NT2/D1 (cell line): ENCODE results near the gene CYP26C1.
"Not testable (repeated sequence)": the region's sequence is repeated elsewhere in the genome, so short reads cannot be mapped to it uniquely, and the experiment has no call there.

Source experiments
- DNase-seq: peaks from one replicate; pipeline ENCODE4 v3.0.0-alpha.2; 2011; ENCODE audit warnings: low read depth, low spot score
- H3K27me3 ChIP-seq: 2 replicates; pipeline ENCODE4 v1.6.0; 2011; ENCODE audit warnings: mild to moderate bottlenecking; ENCODE audit not compliant: insufficient read length, insufficient read depth
- H3K36me3 ChIP-seq: 2 replicates; pipeline ENCODE4 v1.6.1; 2011; ENCODE audit warnings: mild to moderate bottlenecking, low read length, mixed read lengths; ENCODE audit not compliant: insufficient read depth, insufficient read length
- H3K4me1 ChIP-seq: 2 replicates; pipeline ENCODE4 v1.5.1; 2011; ENCODE audit not compliant: insufficient read depth, insufficient read length
- H3K4me3 ChIP-seq: 2 replicates; pipeline ENCODE4 v1.5.1; 2011; ENCODE audit warnings: low read depth; ENCODE audit not compliant: insufficient read length
- H3K9ac ChIP-seq: 2 replicates; pipeline ENCODE4 v1.6.0; 2011; ENCODE audit warnings: low read depth; ENCODE audit not compliant: insufficient read length
- H3K9me3 ChIP-seq: 2 replicates; pipeline ENCODE4 v1.5.1; 2011; ENCODE audit warnings: mild to moderate bottlenecking, low read length; ENCODE audit not compliant: insufficient read depth
- SUZ12 ChIP-seq: IDR thresholded peaks from 2 replicates; pipeline ENCODE4 v1.6.1; 2011; ENCODE audit not compliant: insufficient read length, insufficient read depth; ENCODE audit errors: extremely low read depth
- YY1 ChIP-seq: IDR thresholded peaks from 2 replicates; pipeline ENCODE4 v1.6.1; 2011; ENCODE audit not compliant: insufficient read length, insufficient read depth
- ZNF274 ChIP-seq: IDR thresholded peaks from 2 replicates; pipeline ENCODE4 v1.6.1; 2011; ENCODE audit warnings: mild to moderate bottlenecking, low read depth, low read length

The CYP26C1 gene

DNA sequence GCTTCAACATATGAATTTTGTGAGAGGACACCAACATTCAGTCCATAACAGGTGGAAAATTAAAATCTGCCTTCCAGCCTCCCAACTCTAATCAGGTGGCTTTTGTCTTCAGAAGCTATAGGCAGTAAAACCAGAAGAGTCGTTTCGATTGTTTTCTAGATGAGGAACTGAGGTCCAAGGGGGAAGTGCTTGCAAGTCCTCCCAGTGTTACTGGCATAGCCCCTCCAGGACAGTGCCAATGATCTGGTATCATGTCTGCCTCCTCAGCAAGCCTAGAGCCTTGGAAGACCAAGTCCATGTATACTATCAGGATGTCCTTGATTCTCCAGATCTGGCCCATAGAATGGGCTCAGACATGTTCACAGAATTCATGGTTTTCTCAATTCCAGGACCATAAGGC lies 30.0 kb downstream of the CYP26C1 start:
- Histone ChIP-seq H3K4me1 (no peaks in the 10 kb centered on the region), H3K27me3 (no peaks in the 10 kb centered on the region), H3K9me3 (no peaks in the 10 kb centered on the region), H3K4me3 (no peak overlapping the region), H3K9ac (no peak overlapping the region), H3K36me3 (no peaks in the 10 kb centered on the region)
- DNase-seq: no peak
- TF ChIP-seq YY1: no peak
- no peak for TF ChIP-seq SUZ12
- no peak for TF ChIP-seq ZNF274

DNA sequence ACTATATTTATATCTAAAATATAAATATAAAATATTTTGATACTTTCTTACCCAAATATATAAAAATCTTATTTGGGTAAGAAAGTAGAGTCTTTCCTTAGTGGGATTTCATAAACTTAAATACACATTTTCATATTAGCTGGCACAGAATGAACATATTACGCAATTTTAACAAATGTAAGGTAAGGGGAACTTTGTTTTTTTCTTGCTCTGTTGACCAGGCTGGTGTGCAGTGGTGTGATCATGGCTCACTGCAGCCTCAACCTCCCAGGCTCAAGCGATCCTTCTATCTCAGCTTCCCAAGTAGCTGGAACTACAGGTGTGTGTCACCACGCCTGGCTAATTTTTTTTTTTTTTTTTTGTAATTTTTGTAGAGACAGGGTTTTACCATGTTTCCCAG lies 31.4 kb downstream of the CYP26C1 start:
- no peak overlapping the region for H3K4me3 ChIP-seq
- no peak overlapping the region for H3K9ac ChIP-seq
- H3K36me3 ChIP-seq: no peaks in the 10 kb centered on the region
- no peaks in the 10 kb centered on the region for H3K27me3 ChIP-seq
- no peak for DNase-seq
- TF ChIP-seq ZNF274: no peak
- TF ChIP-seq YY1: no peak
- no peak for TF ChIP-seq SUZ12
- no peaks in the 10 kb centered on the region for H3K9me3 ChIP-seq
- H3K4me1 ChIP-seq: no peaks in the 10 kb centered on the region

DNA sequence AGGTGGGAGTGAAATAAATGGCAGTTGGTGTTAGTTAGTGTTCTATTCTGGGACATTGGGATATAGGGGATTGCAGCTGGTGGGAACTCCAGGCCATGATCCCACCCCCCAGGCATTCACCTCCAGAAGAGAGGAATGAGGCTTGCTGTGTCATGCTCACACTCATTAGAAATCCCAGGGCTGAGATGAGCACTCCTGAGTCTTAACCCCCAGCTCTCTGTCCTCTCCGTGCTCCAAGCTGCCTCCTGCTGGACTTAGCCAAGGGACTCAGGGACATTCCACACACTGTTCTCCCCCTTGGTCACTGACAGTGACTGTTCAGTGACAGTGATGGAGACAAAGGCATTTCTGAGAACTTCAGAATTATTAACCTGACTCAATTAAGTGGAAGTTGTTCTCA lies 34.6 kb downstream of the CYP26C1 start:
- H3K9ac ChIP-seq: no peak overlapping the region
- H3K27me3 ChIP-seq: no peaks in the 10 kb centered on the region
- TF ChIP-seq YY1 (no peak), SUZ12 (no peak), ZNF274 (no peak)
- no peaks in the 10 kb centered on the region for H3K4me1 ChIP-seq
- no peak for DNase-seq
- no peaks in the 10 kb centered on the region for H3K36me3 ChIP-seq
- no peak overlapping the region for H3K4me3 ChIP-seq
- H3K9me3 ChIP-seq: no peaks in the 10 kb centered on the region

DNA sequence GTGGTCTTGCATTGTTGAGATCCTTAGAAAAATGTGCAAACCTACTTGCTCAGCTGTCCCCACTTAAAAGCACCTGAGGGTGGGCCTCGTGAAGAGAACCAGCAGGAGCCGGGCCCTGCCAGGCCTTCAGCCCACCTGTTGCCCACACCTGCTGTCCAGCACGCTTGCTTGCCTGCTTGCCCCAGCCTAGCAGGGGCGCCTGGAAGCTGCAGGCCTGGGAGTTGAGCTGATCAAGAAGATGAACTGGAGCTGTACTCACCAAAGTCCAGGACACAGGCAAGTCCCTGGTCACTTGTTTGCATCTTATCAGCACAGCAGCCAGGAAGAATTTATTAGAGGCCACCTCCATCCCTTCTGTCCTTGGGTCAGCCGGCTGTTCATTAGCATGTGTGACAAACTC lies 36.3 kb downstream of the CYP26C1 start:
- no peak overlapping the region for H3K9ac ChIP-seq

DNA sequence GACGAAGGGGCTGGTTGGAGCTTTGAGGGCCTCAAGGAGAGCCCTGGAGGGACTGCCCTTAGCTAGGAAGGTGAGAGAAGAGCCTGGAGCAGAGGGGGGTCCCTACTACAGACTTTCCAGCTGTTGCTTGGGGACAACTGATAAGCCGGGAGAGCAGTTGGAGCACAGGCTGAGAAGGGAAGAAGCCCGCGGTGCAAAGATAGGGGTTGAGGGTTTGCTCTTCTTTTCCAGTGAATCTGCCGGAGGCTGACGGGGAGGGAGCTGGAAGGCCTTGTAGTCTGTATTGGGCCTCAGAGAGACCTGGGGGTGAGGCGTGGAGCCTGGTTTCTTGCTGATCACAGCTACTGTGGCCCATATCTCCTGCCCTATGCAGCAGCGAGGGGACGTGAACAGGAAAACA lies 36.8 kb downstream of the CYP26C1 start:
- H3K9ac ChIP-seq: no peak overlapping the region
- TF ChIP-seq ZNF274 (no peak), SUZ12 (no peak), YY1 (no peak)
- H3K4me1 ChIP-seq: no peaks in the 10 kb centered on the region

More for the DNA sequence above, 36.3 kb downstream of the CYP26C1 start:
- Histone ChIP-seq H3K36me3 (no peaks in the 10 kb centered on the region), H3K9me3 (no peaks in the 10 kb centered on the region), H3K4me3 (no peak overlapping the region), H3K4me1 (no peaks in the 10 kb centered on the region), H3K27me3 (no peaks in the 10 kb centered on the region)
- TF ChIP-seq YY1 (no peak), ZNF274 (no peak), SUZ12 (no peak)
- no peak for DNase-seq

DNA sequence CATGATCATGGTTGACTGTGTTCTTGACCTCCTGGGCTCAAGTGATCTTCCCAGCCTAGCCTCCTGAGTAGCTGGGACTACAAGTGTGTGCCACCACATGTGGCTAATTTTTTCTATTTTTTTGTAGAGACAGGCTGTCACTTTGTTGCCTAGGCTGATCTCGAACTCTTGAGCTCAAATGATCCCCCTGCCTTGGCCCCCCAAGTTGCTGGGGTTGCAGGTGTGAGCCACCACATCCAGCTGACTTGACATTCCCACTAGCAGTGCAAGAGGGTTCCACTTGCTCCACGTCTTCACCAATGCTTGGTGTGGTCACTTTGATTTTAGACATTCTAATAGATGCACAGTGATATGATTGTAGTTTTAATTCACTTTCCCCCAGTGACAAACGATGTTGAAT lies 38.2 kb downstream of the CYP26C1 start:
- H3K4me1 ChIP-seq: no peaks in the 10 kb centered on the region
- H3K9me3 ChIP-seq: no peaks in the 10 kb centered on the region
- no peaks in the 10 kb centered on the region for H3K27me3 ChIP-seq
- no peak overlapping the region for H3K9ac ChIP-seq
- TF ChIP-seq ZNF274 (no peak), YY1 (no peak), SUZ12 (no peak)
- no peak overlapping the region for H3K4me3 ChIP-seq
- H3K36me3 ChIP-seq: no peaks in the 10 kb centered on the region
- no peak for DNase-seq

More for the DNA sequence above, 36.8 kb downstream of the CYP26C1 start:
- Histone ChIP-seq H3K36me3 (no peaks in the 10 kb centered on the region), H3K9me3 (no peaks in the 10 kb centered on the region), H3K4me3 (no peak overlapping the region), H3K27me3 (no peaks in the 10 kb centered on the region)
- DNase-seq: no peak

DNA sequence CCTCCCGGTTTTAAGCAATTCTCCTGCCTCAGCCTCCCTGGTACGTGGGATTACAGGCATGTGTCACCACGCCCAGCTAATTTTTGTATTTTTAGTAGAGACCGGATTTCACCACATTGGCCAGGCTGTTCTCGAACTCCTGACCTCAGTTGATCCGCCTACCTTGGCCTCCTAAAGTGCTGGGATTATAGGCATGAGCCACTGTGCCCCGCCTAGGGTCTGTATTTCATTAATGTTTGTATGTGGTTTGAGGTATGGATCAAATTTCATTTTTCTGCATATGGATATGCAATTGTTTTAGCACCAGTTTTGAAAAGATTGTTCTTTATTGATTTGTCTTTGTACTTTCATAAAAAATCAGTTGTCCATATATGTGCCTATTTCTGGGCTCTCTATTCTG lies 39.1 kb downstream of the CYP26C1 start:
- H3K36me3 ChIP-seq: no peaks in the 10 kb centered on the region
- no peak for DNase-seq
- H3K9me3 ChIP-seq: no peaks in the 10 kb centered on the region
- H3K4me3 ChIP-seq: no peak overlapping the region
- no peak for TF ChIP-seq YY1
- no peak for TF ChIP-seq ZNF274
- TF ChIP-seq SUZ12: no peak
- no peaks in the 10 kb centered on the region for H3K4me1 ChIP-seq
- H3K27me3 ChIP-seq: no peaks in the 10 kb centered on the region
- no peak overlapping the region for H3K9ac ChIP-seq

DNA sequence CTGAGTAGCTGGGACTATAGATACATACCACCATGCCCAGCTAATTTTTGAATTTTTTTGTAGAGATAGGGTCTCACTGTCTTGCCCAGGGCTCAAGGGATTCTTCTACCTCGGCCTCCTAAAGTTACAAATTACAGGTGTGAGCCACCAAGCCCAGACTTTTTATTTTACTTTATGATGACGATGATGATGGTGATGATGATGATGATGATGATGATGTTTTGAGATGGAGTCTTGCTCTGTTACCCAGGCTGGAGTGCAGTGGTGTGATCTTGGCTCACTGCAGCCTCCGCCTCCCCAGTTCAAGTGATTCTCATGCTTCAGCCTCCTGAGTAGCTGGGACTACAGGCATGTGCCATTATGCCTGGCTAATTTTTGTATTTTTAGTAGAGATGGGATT lies 40.5 kb downstream of the CYP26C1 start:
- H3K9ac ChIP-seq, H3K27me3 ChIP-seq, H3K9me3 ChIP-seq, DNase-seq, H3K4me1 ChIP-seq, H3K36me3 ChIP-seq, H3K4me3 ChIP-seq: not testable (repeated sequence)
